ENCODE measurements around the gene SGCE. TPM values are rescaled to one million over a fixed set of nuclear protein-coding genes. Genes with fewer than 3 reads are reported as not detected.

Gene SGCE
- total and polyA plus RNA-seq, 9 of the 15 experiments (the other 6 are each of a cell fraction or from before 2014, with no cell fraction given): 0.09 to 0.46 (median 0.28) TPM; not detected in 5

- TF ChIP-seq E2F4 (CRISPR knock-in tag; IDR thresholded peaks at IDR 0.05; ENCODE audit: low read depth): no peak
Measured at GRCh38 chr7:94655126-94655847, 646 bp downstream of the SGCE start (continued).

- TF ChIP-seq LCOR (CRISPR knock-in tag; IDR thresholded peaks at IDR 0.05) (no peak), BHLHE40 (IDR thresholded peaks at IDR 0.05; ENCODE audit: low read length) (no peak), KLF13 (tag; IDR thresholded peaks at IDR 0.05; ENCODE audit: borderline replicate concordance, low read depth) (no peak), RERE (CRISPR knock-in tag; IDR thresholded peaks at IDR 0.05; ENCODE audit: borderline replicate concordance) (no peak), ZNF57 (CRISPR knock-in tag; IDR thresholded peaks at IDR 0.05) (no peak), CBX2 (IDR thresholded peaks at IDR 0.05; ENCODE audit: insufficient read depth, low read length, poor library complexity, severe bottlenecking) (peak; percentile 73), ZNF277 (CRISPR knock-in tag; IDR thresholded peaks at IDR 0.05; ENCODE audit: borderline replicate concordance) (no peak), MCM7 (IDR thresholded peaks at IDR 0.05) (no peak)
Measured at GRCh38 chr7:94654783-94655125, 1.2 kb downstream of the SGCE start.

More at GRCh38 chr7:94654783-94655125, 1.2 kb downstream of the SGCE start:
- no peak overlapping the region for H3K4me2 ChIP-seq (ENCODE audit: insufficient read depth, low read length)
- DNase-seq (ENCODE audit: extremely low read depth in 1 of 4, low spot score in 3 of 4) (no peak), ATAC-seq (no peak), FAIRE-seq (no peak)
- POLR2A ChIA-PET: no interaction called here
- CTCF ChIA-PET (ENCODE audit: low intra/inter-chr PET ratio): no interaction called here
- no peaks in the 10 kb centered on the region for H3K36me3 ChIP-seq (ENCODE audit: control insufficient read depth, insufficient read depth, low read length)
- H3K27ac ChIP-seq (ENCODE audit: extremely low read depth, low read depth, low read length): no peak overlapping the region
- no peaks in the 10 kb centered on the region for H4K20me1 ChIP-seq (replicated peaks; ENCODE audit: control insufficient read depth, insufficient read depth, low read length)
- no peaks in the 10 kb centered on the region for H3K79me2 ChIP-seq (ENCODE audit: control insufficient read depth, insufficient read depth, low read length)
- in situ Hi-C loops (cut with MboI): no loop called here
- WGBS (ENCODE audit: insufficient coverage, low coverage, missing lambda C conversion rate): 14% methylated on average over 11 of the region's 11 CpGs
- BruUV-seq (replicated peaks): no TSS peak
- H3K9ac ChIP-seq (ENCODE audit: insufficient read depth in 1 of 2, low read depth in 2 of 2, low read length in 2 of 2): no peak overlapping the region
- H3K4me1 ChIP-seq (replicated peaks in 1 of 2; ENCODE audit: control insufficient read depth in 2 of 2, insufficient read depth in 2 of 2, low read length in 2 of 2): peaks cover 0 to 10% of the 10 kb centered on the region in 2 experiments; a peak in 2 of 5 replicates
- H3K9me3 ChIP-seq (replicated peaks; ENCODE audit: control insufficient read depth, insufficient read depth, low read depth, low read length): 0 out of 2 replicates have a peak, but pooled peaks cover 2% of the 10 kb centered on the region
- no peak overlapping the region for H2AFZ ChIP-seq (ENCODE audit: low read depth, low read length)
- intact Hi-C loops (cut with micrococcal nuclease): loop anchor here (5.0 to 10.0 kb wide), 2 partner anchors 142 to 210 kb away; no protein-coding TSS in a partner anchor
- no peak overlapping the region for H3K4me3 ChIP-seq
- no peaks in the 10 kb centered on the region for H3K9me1 ChIP-seq (ENCODE audit: control insufficient read depth, insufficient read depth, low read length)
- peaks cover 0 to 5% of the 10 kb centered on the region in 2 experiments; a peak in 1 of 5 replicates for H3K27me3 ChIP-seq (ENCODE audit: control insufficient read depth in 2 of 2, insufficient read depth in 2 of 2, low read length in 2 of 2)
